Prostate gland (tissue), 2 donors: ENCODE measurements around the gene RBFOX1. TPM values are rescaled to one million over a fixed set of nuclear protein-coding genes. Genes with fewer than 3 reads are reported as not detected.

Source experiments
- DNase-seq: peaks from one replicate; pipeline ENCODE4 v3.0.0-alpha.2; 2019; ENCODE audit warnings: low spot score
- H3K27ac ChIP-seq, 2 donors: fragments of 200-600 bp; sonication (generic); 2 replicates each; pipeline ENCODE4 v1.5.1; 2017 to 2019
- H3K27me3 ChIP-seq: fragments of 200-600 bp; sonication (generic); replicated peaks from 2 replicates; pipeline ENCODE4 v1.5.1; 2019; ENCODE audit not compliant: insufficient read depth
- H3K36me3 ChIP-seq, 2 donors: fragments of 200-600 bp; sonication (generic); 1 replicate in 1 of 2; 2 replicates in 1 of 2; pipeline versions ENCODE4 v1.5.1 to v1.8.1; 2017 to 2019
- H3K4me1 ChIP-seq: fragments of 200-600 bp; sonication (generic); replicated peaks from 2 replicates; pipeline ENCODE4 v1.5.1; 2019
- H3K4me3 ChIP-seq, 2 donors: fragments of 200-600 bp; sonication (generic); 2 replicates each; pipeline ENCODE4 v1.5.1; 2017 to 2019
- H3K9me3 ChIP-seq: fragments of 200-600 bp; sonication (generic); 2 replicates; pipeline ENCODE4 v1.5.1; 2017
- CTCF ChIP-seq, 4 experiments: fragments of 200-600 bp in 2 of 4; fragments of 450-650 bp in 2 of 4; sonication (generic) in 2 of 4; IDR thresholded peaks; 1 replicate in 3 of 4; 2 replicates in 1 of 4; pipeline ENCODE4 v1.5.1; 2016 to 2019; ENCODE audit warnings: antibody characterized with exemption in 4 of 4, mild to moderate bottlenecking in 2 of 4, moderate library complexity in 2 of 4
- POLR2A ChIP-seq: fragments of 450-650 bp; IDR thresholded peaks from one replicate; pipeline ENCODE4 v1.6.1; 2016; ENCODE audit warnings: antibody characterized with exemption, mild to moderate bottlenecking
- POLR2AphosphoS5 ChIP-seq: sonication (generic); formaldehyde crosslinking; IDR thresholded peaks from one replicate; pipeline ENCODE4 v1.6.1; 2017; ENCODE audit warnings: antibody characterized with exemption
- WGBS: methylation state at CpG from one replicate; pipeline ENCODE4 v1.1.5; 2018; 5-methylcytosine and 5-hydroxymethylcytosine counted together
- intact Hi-C: fragments of 100-400 bp; cut with DNase I; formaldehyde crosslinking; loops from one replicate; pipeline ENCODE4 v1.14.2; 2022
- total RNA-seq, 2 donors: library from RNA; depleted of rRNA; stranded (reverse); fragments of >200 nt; gene quantifications; one replicate each; pipeline ENCODE4 v1.1.0, GENCODE V29; 2016

Gene RBFOX1
- total RNA-seq, 2 donors from 2014 or later = 1.3 to 1.5 TPM

DNA sequence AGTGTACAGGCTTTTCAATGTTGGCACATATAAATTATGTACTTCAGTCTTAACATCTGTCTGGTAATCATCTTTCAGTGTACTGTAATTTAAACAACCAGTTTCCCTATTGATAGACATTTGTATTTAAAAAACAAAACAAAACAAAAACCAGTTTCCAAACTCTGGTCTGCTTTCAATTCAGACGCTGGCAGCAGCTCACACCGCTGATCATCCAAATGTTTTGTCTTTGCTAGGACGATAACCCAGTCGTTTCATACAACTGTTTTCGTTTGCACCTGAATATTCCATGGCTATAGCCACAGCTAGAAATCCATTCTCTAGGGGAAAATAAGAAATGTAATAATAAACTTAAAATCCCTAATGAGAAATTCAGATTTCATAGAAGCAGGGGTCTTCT lies 47.8 kb downstream of the RBFOX1 start:
- H3K27me3 ChIP-seq = no peaks in the 10 kb centered on the region
- TF ChIP-seq CTCF (IDR thresholded peaks at IDR 0.05) (no peak), POLR2A (no peak), POLR2AphosphoS5 (no peak)
- no peak overlapping the region for H3K4me3 ChIP-seq
- WGBS = 81% methylated on average over 5 of the region's 5 CpGs
- H3K27ac ChIP-seq = no peak overlapping the region
- intact Hi-C loops = no loop called here
- no peaks in the 10 kb centered on the region for H3K4me1 ChIP-seq
- no peak for DNase-seq
- H3K36me3 ChIP-seq = no peaks in the 10 kb centered on the region
- no peaks in the 10 kb centered on the region for H3K9me3 ChIP-seq

DNA sequence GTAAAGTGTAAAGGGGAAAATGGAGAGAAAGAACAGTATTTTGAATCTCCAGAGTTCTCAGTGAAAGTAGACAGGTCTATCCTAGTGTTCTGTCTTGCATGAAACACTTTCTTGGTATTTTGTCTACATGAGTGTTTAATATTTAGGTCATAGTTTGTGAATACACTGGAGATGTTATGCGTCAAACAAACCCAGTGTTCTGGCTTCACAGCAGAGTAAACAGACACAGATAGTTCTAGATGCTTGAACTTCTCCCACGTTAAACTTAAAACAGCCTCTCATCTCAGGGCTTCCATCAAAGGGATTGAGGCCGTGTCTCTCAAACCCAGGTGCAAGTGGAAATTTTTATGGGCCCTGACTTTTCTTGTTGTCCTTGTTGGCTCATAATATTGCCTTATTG lies 48.3 kb downstream of the RBFOX1 start:
- intact Hi-C loops = no loop called here
- Histone ChIP-seq H3K27ac (no peak overlapping the region), H3K36me3 (no peaks in the 10 kb centered on the region), H3K9me3 (no peaks in the 10 kb centered on the region), H3K4me1 (no peaks in the 10 kb centered on the region), H3K27me3 (no peaks in the 10 kb centered on the region), H3K4me3 (no peak overlapping the region)
- no peak for TF ChIP-seq POLR2A
- no peak for DNase-seq
- 31% methylated on average over 3 of the region's 3 CpGs for WGBS

DNA sequence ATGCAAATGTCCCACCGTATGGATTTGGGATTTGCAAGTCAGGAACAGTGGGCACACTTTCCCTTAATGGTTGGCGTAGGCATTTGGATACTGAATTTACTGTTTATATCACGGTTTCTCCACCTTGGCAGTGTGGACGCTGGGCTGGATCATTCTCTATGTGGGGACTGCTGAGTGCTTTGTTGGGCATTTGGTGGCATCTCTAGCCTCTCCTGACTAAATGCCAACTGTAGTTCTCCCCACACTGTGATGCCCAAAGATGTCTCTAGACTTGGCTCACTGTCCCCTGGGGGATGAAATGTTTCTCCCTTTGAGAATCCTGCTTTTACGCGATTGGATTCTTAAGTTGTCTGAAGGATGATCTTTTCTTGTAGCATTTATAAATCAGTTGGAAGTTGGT lies 49.0 kb downstream of the RBFOX1 start:
- TF ChIP-seq POLR2A (no peak), CTCF (IDR thresholded peaks at IDR 0.05) (no peak), POLR2AphosphoS5 (no peak)
- Histone ChIP-seq H3K4me1 (no peaks in the 10 kb centered on the region), H3K27ac (no peak overlapping the region), H3K4me3 (no peak overlapping the region), H3K36me3 (no peaks in the 10 kb centered on the region), H3K9me3 (no peaks in the 10 kb centered on the region), H3K27me3 (no peaks in the 10 kb centered on the region)
- DNase-seq = no peak
- intact Hi-C loops = no loop called here
- 92% methylated on average over 6 of the region's 6 CpGs for WGBS

DNA sequence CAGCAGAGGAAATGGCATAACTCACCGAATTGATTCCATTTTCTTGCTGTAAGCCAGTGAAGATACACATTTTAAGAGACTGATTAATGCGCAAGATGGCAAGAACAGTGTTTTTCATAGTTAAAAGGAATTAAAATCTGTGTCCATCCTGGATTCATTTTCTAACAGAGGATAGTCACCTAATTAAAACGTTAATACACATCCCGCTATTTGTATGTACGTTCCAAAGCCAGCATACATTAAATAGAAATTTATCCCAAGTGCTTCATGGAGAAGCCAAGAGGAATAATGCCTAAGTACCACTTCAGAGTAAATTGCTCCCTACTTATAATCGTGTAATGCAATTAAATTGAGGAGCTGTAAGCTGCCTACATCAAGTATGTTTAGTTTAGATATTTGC lies 49.9 kb downstream of the RBFOX1 start:
- Histone ChIP-seq H3K4me3 (no peak overlapping the region), H3K27ac (no peak overlapping the region), H3K27me3 (no peaks in the 10 kb centered on the region), H3K4me1 (no peaks in the 10 kb centered on the region), H3K36me3 (no peaks in the 10 kb centered on the region), H3K9me3 (no peaks in the 10 kb centered on the region)
- no peak for DNase-seq
- TF ChIP-seq CTCF (IDR thresholded peaks at IDR 0.05) (no peak), POLR2A (no peak), POLR2AphosphoS5 (no peak)
- 69% methylated on average over 6 of the region's 6 CpGs for WGBS
- intact Hi-C loops = no loop called here

- H3K36me3 ChIP-seq = no peaks in the 10 kb centered on the region
- WGBS = 55% methylated on average over 5 of the region's 5 CpGs
- H3K4me3 ChIP-seq = no peak overlapping the region
- TF ChIP-seq POLR2A (no peak), CTCF (IDR thresholded peaks at IDR 0.05) (no peak), POLR2AphosphoS5 (no peak)
- intact Hi-C loops = no loop called here
- H3K4me1 ChIP-seq = no peaks in the 10 kb centered on the region
- no peak overlapping the region for H3K27ac ChIP-seq
- no peaks in the 10 kb centered on the region for H3K9me3 ChIP-seq
- no peak for DNase-seq
- no peaks in the 10 kb centered on the region for H3K27me3 ChIP-seq
Observed at GRCh38 chr16:7390974-7391373, 58.3 kb downstream of the RBFOX1 start.
